ENCODE data around the gene KDR. TPM values are rescaled to one million over a fixed set of nuclear protein-coding genes. Genes with fewer than 3 reads are reported as not detected.
A peak's percentile ranks its signal among the peaks of the same experiment; 100 is the strongest.

The KDR gene
- 0.18 and 0.24 TPM in 2 replicates for total RNA-seq
- long read RNA-seq, result 0 reads

DNA sequence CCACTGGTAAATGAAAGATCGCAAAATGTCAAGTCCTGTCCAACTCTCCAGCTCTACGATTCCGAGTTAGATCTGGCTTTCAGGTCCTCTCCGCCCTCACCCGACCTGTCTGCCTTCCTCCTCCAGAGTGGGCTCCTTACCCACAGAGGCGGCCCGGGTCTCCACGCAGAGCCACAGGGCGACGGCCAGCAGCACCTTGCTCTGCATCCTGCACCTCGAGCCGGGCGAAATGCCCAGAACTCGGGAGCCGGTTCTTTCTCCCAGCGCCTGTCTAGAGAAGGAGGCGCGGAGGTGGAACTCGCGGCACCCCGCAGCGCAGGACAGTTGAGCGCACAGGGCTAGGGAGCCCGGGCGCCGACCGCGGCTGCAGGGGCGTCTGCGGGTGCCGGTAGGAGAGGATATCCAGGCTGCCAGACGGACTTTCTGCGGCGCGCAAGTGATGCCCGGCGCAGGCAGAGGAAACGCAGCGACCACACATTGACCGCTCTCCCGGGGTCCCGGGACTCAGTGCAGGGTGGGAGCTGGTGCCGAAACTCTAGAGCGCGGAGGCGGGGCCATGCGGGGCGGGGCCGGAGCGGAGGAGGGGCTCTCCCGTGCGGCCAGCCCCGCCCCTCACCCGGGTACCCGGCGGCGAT, at the start of gene KDR:
KDR (minus strand) TSS at position 509 of the 635 bp plus-strand sequence; CDS start at position 207, 302 bp downstream.
- DNase-seq (ENCODE audit: extremely low spot score, unreplicated experiment), result no peak

DNA sequence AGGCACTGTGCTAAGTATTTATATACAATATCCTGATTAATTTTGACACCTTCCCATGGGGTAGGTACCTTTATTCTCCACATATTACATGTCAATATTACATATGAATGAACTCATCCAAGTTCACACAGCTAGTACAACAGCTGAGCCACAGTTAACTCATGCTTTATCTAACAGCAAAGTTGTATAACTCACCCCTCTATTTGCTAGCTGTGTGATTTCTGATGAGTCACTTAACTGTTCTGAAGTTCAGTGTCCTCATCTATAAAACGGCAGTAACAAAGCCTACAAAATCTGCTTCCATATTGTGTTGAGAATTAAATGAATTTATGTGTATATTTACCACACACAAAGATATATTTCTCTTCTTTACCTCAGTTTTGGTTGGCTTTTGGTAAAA, 48.2 kb upstream of the KDR start:
- Mint-ChIP-seq H3K9me3 (ENCODE audit: unreplicated experiment) (no peaks in the 10 kb centered on the region), H3K27me3 (ENCODE audit: unreplicated experiment) (no peaks in the 10 kb centered on the region), H3K4me1 (ENCODE audit: unreplicated experiment) (peaks cover 19% of the 10 kb centered on the region), H3K36me3 (ENCODE audit: unreplicated experiment) (no peaks in the 10 kb centered on the region), H3K4me3 (ENCODE audit: unreplicated experiment) (no peak overlapping the region), H3K27ac (ENCODE audit: unreplicated experiment) (no peak overlapping the region)
- TF ChIP-seq, protein P1, sequence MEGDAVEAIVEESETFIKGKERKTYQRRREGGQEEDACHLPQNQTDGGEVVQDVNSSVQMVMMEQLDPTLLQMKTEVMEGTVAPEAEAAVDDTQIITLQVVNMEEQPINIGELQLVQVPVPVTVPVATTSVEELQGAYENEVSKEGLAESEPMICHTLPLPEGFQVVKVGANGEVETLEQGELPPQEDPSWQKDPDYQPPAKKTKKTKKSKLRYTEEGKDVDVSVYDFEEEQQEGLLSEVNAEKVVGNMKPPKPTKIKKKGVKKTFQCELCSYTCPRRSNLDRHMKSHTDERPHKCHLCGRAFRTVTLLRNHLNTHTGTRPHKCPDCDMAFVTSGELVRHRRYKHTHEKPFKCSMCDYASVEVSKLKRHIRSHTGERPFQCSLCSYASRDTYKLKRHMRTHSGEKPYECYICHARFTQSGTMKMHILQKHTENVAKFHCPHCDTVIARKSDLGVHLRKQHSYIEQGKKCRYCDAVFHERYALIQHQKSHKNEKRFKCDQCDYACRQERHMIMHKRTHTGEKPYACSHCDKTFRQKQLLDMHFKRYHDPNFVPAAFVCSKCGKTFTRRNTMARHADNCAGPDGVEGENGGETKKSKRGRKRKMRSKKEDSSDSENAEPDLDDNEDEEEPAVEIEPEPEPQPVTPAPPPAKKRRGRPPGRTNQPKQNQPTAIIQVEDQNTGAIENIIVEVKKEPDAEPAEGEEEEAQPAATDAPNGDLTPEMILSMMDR (IDR thresholded peaks at IDR 0.05), result no peak
- no peak for DNase-seq (ENCODE audit: extremely low spot score, unreplicated experiment)

More for the DNA sequence above, at the start of gene KDR:
- peaks cover 70% of the 10 kb centered on the region for H3K27me3 Mint-ChIP-seq (ENCODE audit: unreplicated experiment)
- TF ChIP-seq, protein P1 (IDR thresholded peaks at IDR 0.05), result no peak
- H3K9me3 Mint-ChIP-seq (ENCODE audit: unreplicated experiment), result no peaks in the 10 kb centered on the region
- H3K27ac Mint-ChIP-seq (ENCODE audit: unreplicated experiment), result no peak within 1 kb of the TSS
- H3K4me1 Mint-ChIP-seq (ENCODE audit: unreplicated experiment), result peaks cover 19% of the 10 kb centered on the region
- peak within 1 kb of the TSS; percentile 81 for H3K4me3 Mint-ChIP-seq (ENCODE audit: unreplicated experiment)
- no peaks in the 10 kb centered on the region for H3K36me3 Mint-ChIP-seq (ENCODE audit: unreplicated experiment)

DNA sequence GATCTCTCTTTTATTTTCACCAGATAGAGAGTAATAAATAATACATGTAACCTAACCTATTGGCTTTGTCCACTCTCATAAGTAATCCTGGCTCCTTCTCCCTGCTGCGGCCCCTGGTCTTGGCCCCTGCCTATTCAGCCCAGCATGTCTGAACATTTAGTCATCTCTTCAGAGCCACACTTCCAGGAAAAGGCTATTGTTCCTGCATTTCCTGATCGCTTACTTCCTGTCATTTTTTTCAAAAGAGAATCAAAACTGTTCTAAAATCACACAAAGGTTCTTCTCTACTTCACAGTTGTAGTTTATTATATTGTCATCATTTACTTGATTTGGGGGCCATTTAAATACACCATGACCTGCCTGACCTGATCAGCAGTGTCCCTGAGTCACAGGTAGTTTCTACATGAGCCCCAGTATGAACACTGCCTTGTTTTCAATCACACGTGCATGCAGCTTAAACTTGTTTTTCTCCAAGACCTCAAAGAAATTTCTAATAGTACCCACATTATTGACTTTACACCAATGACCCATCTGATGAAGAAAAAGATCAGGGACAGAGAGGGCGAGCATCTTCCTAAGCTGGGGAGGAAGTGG, 47.4 kb upstream of the KDR start:
- H3K27me3 Mint-ChIP-seq (ENCODE audit: unreplicated experiment), result no peaks in the 10 kb centered on the region
- no peak for DNase-seq (ENCODE audit: extremely low spot score, unreplicated experiment)
- H3K4me1 Mint-ChIP-seq (ENCODE audit: unreplicated experiment), result peaks cover 19% of the 10 kb centered on the region
- TF ChIP-seq, protein P1 (IDR thresholded peaks at IDR 0.05), result no peak
- no peaks in the 10 kb centered on the region for H3K36me3 Mint-ChIP-seq (ENCODE audit: unreplicated experiment)
- no peak overlapping the region for H3K4me3 Mint-ChIP-seq (ENCODE audit: unreplicated experiment)
- H3K27ac Mint-ChIP-seq (ENCODE audit: unreplicated experiment), result no peak overlapping the region
- no peaks in the 10 kb centered on the region for H3K9me3 Mint-ChIP-seq (ENCODE audit: unreplicated experiment)

DNA sequence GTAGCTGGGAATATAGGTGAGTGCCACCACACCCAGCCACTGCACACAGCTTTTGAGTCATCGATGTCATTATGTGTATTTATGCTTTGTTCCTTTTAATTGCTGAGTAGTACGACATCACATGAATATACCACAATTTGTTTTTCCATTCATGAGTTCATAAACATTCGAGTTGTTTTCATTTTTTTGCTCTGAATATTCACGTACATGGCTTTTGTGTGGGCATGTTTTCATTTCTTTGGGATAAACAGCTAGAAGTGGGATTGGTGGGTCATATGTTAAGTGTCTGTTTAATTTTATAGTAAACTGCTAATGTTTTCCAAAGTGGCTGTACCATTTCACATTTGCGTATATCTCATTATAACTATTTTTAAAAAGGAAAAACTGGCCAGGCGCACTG, 45.1 kb upstream of the KDR start:
- H3K27ac Mint-ChIP-seq (ENCODE audit: unreplicated experiment), result no peak overlapping the region
- H3K9me3 Mint-ChIP-seq (ENCODE audit: unreplicated experiment), result peaks cover 2% of the 10 kb centered on the region
- peaks cover 7% of the 10 kb centered on the region for H3K27me3 Mint-ChIP-seq (ENCODE audit: unreplicated experiment)
- DNase-seq (ENCODE audit: extremely low spot score, unreplicated experiment), result no peak
- TF ChIP-seq, protein P1 (IDR thresholded peaks at IDR 0.05), result no peak
- no peaks in the 10 kb centered on the region for H3K36me3 Mint-ChIP-seq (ENCODE audit: unreplicated experiment)
- peaks cover 10% of the 10 kb centered on the region for H3K4me1 Mint-ChIP-seq (ENCODE audit: unreplicated experiment)
- H3K4me3 Mint-ChIP-seq (ENCODE audit: unreplicated experiment), result no peak overlapping the region

DNA sequence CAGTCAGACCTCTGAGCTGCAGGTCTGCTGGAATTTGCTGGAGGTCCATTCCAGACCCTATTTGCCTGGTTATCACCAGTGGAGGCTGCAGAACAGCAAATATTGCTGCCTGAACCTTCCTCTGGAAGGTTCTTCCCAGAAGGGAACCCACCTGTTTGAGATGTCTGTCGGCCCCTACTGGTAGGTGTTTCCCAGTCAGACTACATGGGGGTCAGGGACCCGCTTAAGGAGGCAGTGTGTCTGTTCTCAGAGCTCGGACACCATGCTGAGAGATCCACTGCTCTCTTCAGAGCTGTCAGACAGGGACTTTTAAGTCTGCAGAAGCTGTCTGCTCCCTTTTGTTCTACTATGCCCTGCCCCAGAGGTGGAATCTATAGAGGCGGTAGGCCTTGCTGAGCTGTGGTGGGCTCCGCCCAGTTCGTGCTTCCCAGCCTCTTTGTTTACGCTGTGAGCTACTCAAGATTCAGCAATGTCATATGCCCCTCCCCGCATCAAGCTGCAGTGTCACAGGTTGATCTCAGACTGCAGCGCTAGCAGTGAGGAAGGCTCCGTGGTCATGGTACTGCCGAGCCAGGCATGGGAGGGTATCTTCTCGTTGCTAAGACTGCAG, 44.1 kb upstream of the KDR start:
- Mint-ChIP-seq H3K9me3 (ENCODE audit: unreplicated experiment) (peaks cover 4% of the 10 kb centered on the region), H3K27me3 (ENCODE audit: unreplicated experiment) (peaks cover 8% of the 10 kb centered on the region), H3K36me3 (ENCODE audit: unreplicated experiment) (no peaks in the 10 kb centered on the region), H3K27ac (ENCODE audit: unreplicated experiment) (no peak overlapping the region), H3K4me1 (ENCODE audit: unreplicated experiment) (peaks cover 7% of the 10 kb centered on the region), H3K4me3 (ENCODE audit: unreplicated experiment) (no peak overlapping the region)
- no peak for DNase-seq (ENCODE audit: extremely low spot score, unreplicated experiment)
- TF ChIP-seq, protein P1 (IDR thresholded peaks at IDR 0.05), result no peak

Data from osteocyte (in vitro differentiated cells).